SK-N-SH (cell line): ENCODE measurements around the gene EXOC8. TPM values are rescaled to one million over a fixed set of nuclear protein-coding genes. Genes with fewer than 3 reads are reported as not detected.

ENCODE experiments used
- CTCF ChIA-PET: fragments of 300-600, 350-600 bp; formaldehyde crosslinking; extraction: SDS; loops from one replicate; lab custom pipeline; 2021; lab: Yijun Ruan, JAX
- POLR2A ChIA-PET: fragments of 350-600 bp; sonication (Branson Sonifier 250); formaldehyde crosslinking; extraction: SDS; loops from one replicate; lab custom pipeline; 2020; ENCODE audit warnings: antibody characterized with exemption, inconsistent platforms; lab: Yijun Ruan, JAX
- DNase-seq: peaks from one replicate; pipeline ENCODE4 v3.0.0; 2012
- H2AFZ ChIP-seq: fragments of 200-600 bp; sonication (generic); 2 replicates; pipeline ENCODE4 v1.8.1; 2016; ENCODE audit warnings: antibody characterized with exemption, mild to moderate bottlenecking, low read depth
- H3F3A ChIP-seq: fragments of 200-600 bp; sonication (generic); replicated peaks from 2 replicates; pipeline ENCODE3; 2016; ENCODE audit warnings: antibody characterized with exemption, mild to moderate bottlenecking; ENCODE audit not compliant: insufficient read depth
- H3K27ac ChIP-seq, 2 experiments: fragments of 200-500 bp in 1 of 2; fragments of 200-600 bp in 1 of 2; sonication (Bioruptor generic) in 1 of 2; sonication (generic), shearing (Covaris generic) in 1 of 2; 2 replicates each; pipeline versions ENCODE4 v1.5.1 to v1.6.1; 2014 to 2016; ENCODE audit warnings: low read depth in 2 of 2, inconsistent platforms in 1 of 2, low read length in 1 of 2, mild to moderate bottlenecking in 1 of 2, mixed read lengths in 1 of 2
- H3K27me3 ChIP-seq: fragments of 200-600 bp; sonication (generic), shearing (Covaris generic); 2 replicates; pipeline ENCODE4 v1.6.1; 2016; ENCODE audit warnings: mixed run types; ENCODE audit not compliant: insufficient read depth
- H3K36me3 ChIP-seq, 2 experiments: fragments of 200-500 bp in 1 of 2; fragments of 200-600 bp in 1 of 2; sonication (Bioruptor generic) in 1 of 2; sonication (generic) in 1 of 2; replicated peaks in 1 of 2; 2 replicates each; pipeline versions ENCODE3 to v1.5.1; 2014 to 2016; ENCODE audit warnings: low read length in 1 of 2, mild to moderate bottlenecking in 1 of 2; ENCODE audit not compliant: insufficient read depth in 2 of 2, control insufficient read depth in 1 of 2
- H3K4me1 ChIP-seq, 2 experiments: fragments of 200-500 bp in 1 of 2; fragments of 200-600 bp in 1 of 2; sonication (Bioruptor generic) in 1 of 2; sonication (generic), shearing (Covaris generic) in 1 of 2; 2 replicates each; pipeline versions ENCODE4 v1.5.1 to v1.6.1; 2014 to 2016; ENCODE audit warnings: low read depth in 1 of 2, low read length in 1 of 2, mixed run types in 1 of 2; ENCODE audit not compliant: insufficient read depth in 2 of 2, control insufficient read depth in 1 of 2
- H3K4me2 ChIP-seq: fragments of 200-600 bp; sonication (generic), shearing (Covaris generic); 2 replicates; pipeline ENCODE4 v1.6.1; 2017; ENCODE audit warnings: mixed run types
- H3K4me3 ChIP-seq, 2 experiments: fragments of 200-500 bp in 1 of 2; fragments of 200-600 bp in 1 of 2; sonication (Bioruptor generic) in 1 of 2; sonication (generic), shearing (Covaris generic) in 1 of 2; 2 replicates each; pipeline versions ENCODE4 v1.5.1 to v1.8.1; 2014 to 2016; ENCODE audit warnings: low read depth in 2 of 2, inconsistent platforms in 1 of 2, low read length in 1 of 2, mild to moderate bottlenecking in 1 of 2, mixed read lengths in 1 of 2, moderate library complexity in 1 of 2
- H3K79me2 ChIP-seq: fragments of 200-600 bp; sonication (generic); 2 replicates; pipeline ENCODE4 v1.8.1; 2017; ENCODE audit warnings: mild to moderate bottlenecking; ENCODE audit not compliant: insufficient read depth
- H3K9ac ChIP-seq: fragments of 200-600 bp; sonication (generic); 2 replicates; pipeline ENCODE4 v1.6.1; 2017; ENCODE audit warnings: mixed run types
- H3K9me2 ChIP-seq: fragments of 200-600 bp; sonication (generic); 2 replicates; pipeline ENCODE4 v1.6.1; 2017; ENCODE audit warnings: mixed run types
- H3K9me3 ChIP-seq: fragments of 200-600 bp; sonication (generic); 2 replicates; pipeline ENCODE4 v1.6.1; 2017; ENCODE audit warnings: mixed run types, mild to moderate bottlenecking, moderate library complexity
- H4K20me1 ChIP-seq: fragments of 200-600 bp; sonication (generic); 2 replicates; pipeline ENCODE4 v1.6.1; 2017; ENCODE audit warnings: mild to moderate bottlenecking, mixed run types; ENCODE audit not compliant: insufficient read depth
- CHD2 ChIP-seq: fragments of 150-350 bp; IDR thresholded peaks from 2 replicates; pipeline ENCODE4 v1.6.1; 2018; ENCODE audit warnings: low read length; ENCODE audit not compliant: partially characterized antibody
- ELF1 ChIP-seq: IDR thresholded peaks from 2 replicates; pipeline ENCODE4 v1.4.0; 2012
- EP300 ChIP-seq, 2 experiments: IDR thresholded peaks; 2 replicates each; pipeline versions ENCODE4 v1.4.0 to v1.6.1; 2012; ENCODE audit warnings: borderline replicate concordance in 1 of 2, low read depth in 1 of 2, low read length in 1 of 2
- FOXJ3 ChIP-seq: sonication (generic); formaldehyde crosslinking; IDR thresholded peaks from 2 replicates; pipeline ENCODE4 v1.5.1; 2020; ENCODE audit warnings: mild to moderate bottlenecking, missing genetic modification reagents
- MEF2A ChIP-seq: IDR thresholded peaks from 2 replicates; pipeline ENCODE4 v1.4.0; 2012; ENCODE audit warnings: low read depth, borderline replicate concordance
- NFIC ChIP-seq: IDR thresholded peaks from 2 replicates; pipeline ENCODE4 v1.4.0; 2012; ENCODE audit warnings: borderline replicate concordance
- NRF1 ChIP-seq: IDR thresholded peaks from 2 replicates; pipeline ENCODE4 v1.6.1; 2012; ENCODE audit warnings: low read depth, mild to moderate bottlenecking, low read length
- POLR2AphosphoS5 ChIP-seq: IDR thresholded peaks from 2 replicates; pipeline ENCODE4 v1.6.1; 2012; ENCODE audit warnings: low read depth, low read length
- RAD21 ChIP-seq: IDR thresholded peaks from 2 replicates; pipeline ENCODE4 v1.6.1; 2012; ENCODE audit warnings: mild to moderate bottlenecking, low read length
- RCOR1 ChIP-seq: fragments of 150-350 bp; IDR thresholded peaks from 2 replicates; pipeline ENCODE4 v1.6.1; 2017; ENCODE audit warnings: antibody characterized with exemption, low read length
- RXRA ChIP-seq: IDR thresholded peaks from 2 replicates; pipeline ENCODE4 v1.4.0; 2012; ENCODE audit warnings: low read depth, mild to moderate bottlenecking, borderline replicate concordance
- TAF1 ChIP-seq: IDR thresholded peaks from 2 replicates; pipeline ENCODE4 v1.6.1; 2012; ENCODE audit warnings: low read depth, mild to moderate bottlenecking, low read length, moderate library complexity, borderline replicate concordance
- TCF12 ChIP-seq: IDR thresholded peaks from 2 replicates; pipeline ENCODE4 v1.4.0; 2012
- WGBS: methylation state at CpG from one replicate; pipeline ENCODE4 v1.1.6; 2017; ENCODE audit warnings: low lambda C conversion rate; 5-methylcytosine and 5-hydroxymethylcytosine counted together
- polyA plus RNA-seq, 3 experiments: library from polyadenylated mRNA; depleted of rRNA; stranded (reverse); fragments of >200 nt; gene quantifications; 2 replicates each; pipeline ENCODE4 v1.2.3, GENCODE V29; 2012
- TF ChIP-seq, protein P1 (sequence below): IDR thresholded peaks from 2 replicates; pipeline ENCODE4 v1.4.0; 2012; ENCODE audit warnings: low read depth, borderline replicate concordance
- TF ChIP-seq, protein P2 (sequence below): IDR thresholded peaks from 2 replicates; pipeline ENCODE4 v1.4.0; 2012; ENCODE audit warnings: low read depth
- TF ChIP-seq, protein P3 (sequence below): IDR thresholded peaks from 2 replicates; pipeline ENCODE4 v1.6.1; 2012; ENCODE audit warnings: mild to moderate bottlenecking, low read depth, low read length, moderate library complexity

The EXOC8 gene
- polyA plus RNA-seq, 1 of the 3 experiments (the other 2 are of a cell fraction), result 2.1 TPM

DNA sequence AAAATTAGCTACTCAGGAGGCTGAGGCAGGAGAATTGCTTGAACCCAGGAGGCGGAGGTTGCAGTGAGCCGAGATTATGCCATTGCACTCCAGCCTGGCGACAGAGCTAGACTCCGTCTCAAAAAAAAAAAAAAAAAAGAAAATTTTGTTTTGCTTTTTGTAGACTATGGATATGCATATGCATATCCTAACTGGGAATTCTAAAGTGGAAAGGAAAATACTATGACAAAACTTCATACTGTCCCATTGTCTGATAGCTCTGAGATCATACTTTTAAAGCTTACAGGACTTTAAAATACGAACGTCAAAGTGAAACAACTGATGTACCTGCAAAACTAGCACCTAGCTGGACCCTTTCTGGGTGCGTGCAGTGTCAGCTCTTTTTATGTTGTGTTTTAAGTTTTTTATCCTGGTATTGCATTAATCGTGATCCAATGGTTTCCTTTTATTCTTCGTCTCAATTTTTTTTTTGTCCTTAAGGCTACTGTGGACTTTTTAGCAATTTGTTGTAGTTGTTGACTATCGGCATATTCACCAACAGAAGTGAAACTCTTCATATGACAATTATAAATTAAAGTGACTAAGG, 19.6 kb upstream of the EXOC8 start:
- Histone ChIP-seq H3F3A (peaks cover 5% of the 10 kb centered on the region), H3K27me3 (no peaks in the 10 kb centered on the region), H3K4me3 (no peak overlapping the region), H3K9me2 (no peaks in the 10 kb centered on the region), H3K9me3 (no peaks in the 10 kb centered on the region), H3K9ac (no peak overlapping the region), H3K4me2 (no peak overlapping the region), H4K20me1 (no peaks in the 10 kb centered on the region), H3K27ac (no peak overlapping the region), H3K4me1 (peaks cover 0 to 2% of the 10 kb centered on the region in 2 experiments; a peak in 1 of 4 replicates), H2AFZ (no peak overlapping the region), H3K79me2 (peaks cover 3% of the 10 kb centered on the region; the same call in 1 of the 2 replicates), H3K36me3 (peaks cover 32 to 34% of the 10 kb centered on the region in 2 experiments)
- DNase-seq, result no peak
- ChIA-PET CTCF (interaction anchor here (0.7 to 2.5 kb wide), 37 partner anchors 8 to 400 kb away, joined by 3 to 12 read pairs (median 4); partner anchors contain the start of genes EXOC8 and SPRTN), POLR2A (no interaction called here)
- TF ChIP-seq TAF1, result no peak
- no peak for TF ChIP-seq FOXJ3
- no peak for TF ChIP-seq CHD2
- TF ChIP-seq RAD21, result no peak
- no peak for TF ChIP-seq TCF12
- no peak for TF ChIP-seq RCOR1
- TF ChIP-seq NFIC, result no peak
- no peak for TF ChIP-seq RXRA
- TF ChIP-seq EP300 (IDR thresholded peaks at IDR 0.05; ENCODE audit: borderline replicate concordance in 1 of 2, low read depth in 1 of 2, low read length in 1 of 2), result no peak
- TF ChIP-seq, protein P1, sequence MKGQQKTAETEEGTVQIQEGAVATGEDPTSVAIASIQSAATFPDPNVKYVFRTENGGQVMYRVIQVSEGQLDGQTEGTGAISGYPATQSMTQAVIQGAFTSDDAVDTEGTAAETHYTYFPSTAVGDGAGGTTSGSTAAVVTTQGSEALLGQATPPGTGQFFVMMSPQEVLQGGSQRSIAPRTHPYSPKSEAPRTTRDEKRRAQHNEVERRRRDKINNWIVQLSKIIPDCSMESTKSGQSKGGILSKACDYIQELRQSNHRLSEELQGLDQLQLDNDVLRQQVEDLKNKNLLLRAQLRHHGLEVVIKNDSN, result no peak
- TF ChIP-seq POLR2AphosphoS5, result no peak
- no peak for TF ChIP-seq ELF1
- TF ChIP-seq MEF2A, result no peak
- no peak for TF ChIP-seq NRF1
- TF ChIP-seq, protein P2, sequence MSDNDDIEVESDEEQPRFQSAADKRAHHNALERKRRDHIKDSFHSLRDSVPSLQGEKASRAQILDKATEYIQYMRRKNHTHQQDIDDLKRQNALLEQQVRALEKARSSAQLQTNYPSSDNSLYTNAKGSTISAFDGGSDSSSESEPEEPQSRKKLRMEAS, result no peak
- 91% methylated on average over 10 of the region's 10 CpGs for WGBS

DNA sequence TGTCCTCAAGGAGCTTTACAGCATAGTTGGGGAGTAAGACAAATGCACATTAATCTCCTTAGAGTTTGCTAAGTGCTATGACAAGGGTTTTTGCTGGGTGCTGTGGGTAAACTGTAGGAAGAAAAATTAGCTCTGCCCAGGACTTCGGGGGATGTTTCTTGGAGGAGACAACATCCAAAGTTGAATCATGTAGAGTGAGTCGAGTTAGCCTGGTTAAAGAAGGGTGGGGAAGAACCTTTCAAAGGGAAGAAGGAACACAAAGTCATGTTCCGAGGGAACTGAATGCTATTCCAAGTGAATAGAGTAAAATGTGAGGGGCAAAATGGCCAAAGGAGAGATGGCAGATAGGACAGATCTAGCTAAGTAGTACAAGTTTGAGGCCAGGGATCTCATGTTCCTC, 17.5 kb upstream of the EXOC8 start:
- Histone ChIP-seq H3K9me2 (no peaks in the 10 kb centered on the region), H3K4me1 (peaks cover 0 to 2% of the 10 kb centered on the region in 2 experiments; a peak in 1 of 4 replicates), H3K4me3 (no peak overlapping the region), H3K27ac (peak overlapping the region in 1 of 2 experiments; percentile 9; a peak in 1 of 4 replicates), H3K36me3 (peaks cover 38 to 48% of the 10 kb centered on the region in 2 experiments), H3K79me2 (no peaks in the 10 kb centered on the region; the same call in 1 of the 2 replicates), H3K27me3 (no peaks in the 10 kb centered on the region), H3F3A (peaks cover 5% of the 10 kb centered on the region), H2AFZ (no peak overlapping the region), H3K9me3 (no peaks in the 10 kb centered on the region), H4K20me1 (no peaks in the 10 kb centered on the region), H3K4me2 (no peak overlapping the region), H3K9ac (no peak overlapping the region)
- WGBS, result 85% methylated on average over 3 of the region's 3 CpGs
- DNase-seq, result no peak
- CTCF ChIA-PET, result interaction anchor here (0.5 to 2.9 kb wide), 7 partner anchors 17 to 1476 kb away, joined by 3 to 7 read pairs (median 3); partner anchors contain the start of genes EXOC8 and SPRTN
- POLR2A ChIA-PET, result no interaction called here
- TF ChIP-seq POLR2AphosphoS5, result no peak
- TF ChIP-seq, protein P3, sequence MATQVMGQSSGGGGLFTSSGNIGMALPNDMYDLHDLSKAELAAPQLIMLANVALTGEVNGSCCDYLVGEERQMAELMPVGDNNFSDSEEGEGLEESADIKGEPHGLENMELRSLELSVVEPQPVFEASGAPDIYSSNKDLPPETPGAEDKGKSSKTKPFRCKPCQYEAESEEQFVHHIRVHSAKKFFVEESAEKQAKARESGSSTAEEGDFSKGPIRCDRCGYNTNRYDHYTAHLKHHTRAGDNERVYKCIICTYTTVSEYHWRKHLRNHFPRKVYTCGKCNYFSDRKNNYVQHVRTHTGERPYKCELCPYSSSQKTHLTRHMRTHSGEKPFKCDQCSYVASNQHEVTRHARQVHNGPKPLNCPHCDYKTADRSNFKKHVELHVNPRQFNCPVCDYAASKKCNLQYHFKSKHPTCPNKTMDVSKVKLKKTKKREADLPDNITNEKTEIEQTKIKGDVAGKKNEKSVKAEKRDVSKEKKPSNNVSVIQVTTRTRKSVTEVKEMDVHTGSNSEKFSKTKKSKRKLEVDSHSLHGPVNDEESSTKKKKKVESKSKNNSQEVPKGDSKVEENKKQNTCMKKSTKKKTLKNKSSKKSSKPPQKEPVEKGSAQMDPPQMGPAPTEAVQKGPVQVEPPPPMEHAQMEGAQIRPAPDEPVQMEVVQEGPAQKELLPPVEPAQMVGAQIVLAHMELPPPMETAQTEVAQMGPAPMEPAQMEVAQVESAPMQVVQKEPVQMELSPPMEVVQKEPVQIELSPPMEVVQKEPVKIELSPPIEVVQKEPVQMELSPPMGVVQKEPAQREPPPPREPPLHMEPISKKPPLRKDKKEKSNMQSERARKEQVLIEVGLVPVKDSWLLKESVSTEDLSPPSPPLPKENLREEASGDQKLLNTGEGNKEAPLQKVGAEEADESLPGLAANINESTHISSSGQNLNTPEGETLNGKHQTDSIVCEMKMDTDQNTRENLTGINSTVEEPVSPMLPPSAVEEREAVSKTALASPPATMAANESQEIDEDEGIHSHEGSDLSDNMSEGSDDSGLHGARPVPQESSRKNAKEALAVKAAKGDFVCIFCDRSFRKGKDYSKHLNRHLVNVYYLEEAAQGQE, result no peak
